ENCODE results near the gene CNN1.

The CNN1 gene

GRCh38 chr19:11506967-11507366, 31.7 kb upstream of the CNN1 start:
- no peaks in the 10 kb centered on the region for H3K27me3 ChIP-seq (ENCODE audit: insufficient read depth, low read length)
- H3K9ac ChIP-seq (ENCODE audit: low read length): peak overlapping the region; percentile 99
- H3K4me2 ChIP-seq (ENCODE audit: low read length): peak overlapping the region; percentile 88
- H3K9me2 ChIP-seq (ENCODE audit: low read depth, low read length): no peaks in the 10 kb centered on the region
- H3K9me3 ChIP-seq (ENCODE audit: low read length): no peaks in the 10 kb centered on the region
- peaks cover 28% of the 10 kb centered on the region for H3K4me1 ChIP-seq (ENCODE audit: insufficient read depth, low read length, severe bottlenecking)
- peak overlapping the region; percentile 88 for H3K27ac ChIP-seq (ENCODE audit: low read depth, low read length, poor library complexity, severe bottlenecking)
- no peaks in the 10 kb centered on the region for H3F3A ChIP-seq (ENCODE audit: insufficient read depth, low read length)
- no peaks in the 10 kb centered on the region for H3K79me2 ChIP-seq (ENCODE audit: insufficient read depth, low read length)
- H2AFZ ChIP-seq (ENCODE audit: low read length): no peak overlapping the region
- TF ChIP-seq, protein P1, sequence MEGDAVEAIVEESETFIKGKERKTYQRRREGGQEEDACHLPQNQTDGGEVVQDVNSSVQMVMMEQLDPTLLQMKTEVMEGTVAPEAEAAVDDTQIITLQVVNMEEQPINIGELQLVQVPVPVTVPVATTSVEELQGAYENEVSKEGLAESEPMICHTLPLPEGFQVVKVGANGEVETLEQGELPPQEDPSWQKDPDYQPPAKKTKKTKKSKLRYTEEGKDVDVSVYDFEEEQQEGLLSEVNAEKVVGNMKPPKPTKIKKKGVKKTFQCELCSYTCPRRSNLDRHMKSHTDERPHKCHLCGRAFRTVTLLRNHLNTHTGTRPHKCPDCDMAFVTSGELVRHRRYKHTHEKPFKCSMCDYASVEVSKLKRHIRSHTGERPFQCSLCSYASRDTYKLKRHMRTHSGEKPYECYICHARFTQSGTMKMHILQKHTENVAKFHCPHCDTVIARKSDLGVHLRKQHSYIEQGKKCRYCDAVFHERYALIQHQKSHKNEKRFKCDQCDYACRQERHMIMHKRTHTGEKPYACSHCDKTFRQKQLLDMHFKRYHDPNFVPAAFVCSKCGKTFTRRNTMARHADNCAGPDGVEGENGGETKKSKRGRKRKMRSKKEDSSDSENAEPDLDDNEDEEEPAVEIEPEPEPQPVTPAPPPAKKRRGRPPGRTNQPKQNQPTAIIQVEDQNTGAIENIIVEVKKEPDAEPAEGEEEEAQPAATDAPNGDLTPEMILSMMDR (IDR thresholded peaks at IDR 0.05; ENCODE audit: low read length): no peak
- no peak for TF ChIP-seq EZH2 (IDR thresholded peaks at IDR 0.05; ENCODE audit: borderline replicate concordance, low read length)
- peak overlapping the region; percentile 84 for H3K4me3 ChIP-seq (ENCODE audit: low read depth, low read length, poor library complexity, severe bottlenecking)
- no peaks in the 10 kb centered on the region for H4K20me1 ChIP-seq (ENCODE audit: insufficient read depth, low read length)
- peaks cover 7% of the 10 kb centered on the region for H3K36me3 ChIP-seq (ENCODE audit: insufficient read depth, low read length)

DNA sequence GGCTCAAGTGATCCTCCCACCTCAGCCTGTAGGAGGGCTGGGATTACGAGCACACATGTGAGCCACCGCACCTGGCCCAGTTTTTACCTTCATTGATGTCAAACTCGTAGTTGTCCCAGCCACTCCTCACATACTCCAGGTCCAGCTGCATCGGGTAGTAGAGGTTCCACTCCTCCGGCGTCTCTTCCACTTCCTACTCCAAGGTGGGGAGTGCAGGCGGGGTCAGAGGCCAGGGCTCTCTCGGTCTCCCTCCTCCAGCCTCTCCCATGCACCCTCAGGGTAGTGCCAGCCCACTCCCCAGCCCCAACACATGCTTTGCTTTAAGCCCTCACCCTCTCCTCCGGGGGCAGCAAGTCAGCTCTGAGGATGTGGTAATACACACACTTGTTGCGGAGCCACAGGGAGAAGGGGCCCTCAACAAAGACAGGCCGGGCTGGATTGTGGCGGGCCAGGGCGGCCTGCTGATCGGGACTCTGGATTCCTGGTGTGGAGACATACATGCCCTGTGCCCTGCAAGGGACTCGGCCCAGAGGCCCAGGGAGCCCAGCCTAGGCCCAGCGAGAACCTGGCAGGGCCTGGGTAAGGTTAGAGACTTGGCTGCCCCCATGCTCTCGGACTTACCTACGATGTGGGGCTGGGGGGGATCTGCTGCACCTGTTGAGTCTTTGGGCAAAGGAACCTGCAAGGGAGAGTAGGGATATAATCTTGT, 31.1 kb upstream of the CNN1 start:
- peak overlapping the region; percentile 99; the same call in 1 of the 2 replicates for H3K9ac ChIP-seq (ENCODE audit: low read length)

GRCh38 chr19:11510444-11510843, 28.2 kb upstream of the CNN1 start:
- H3K27ac ChIP-seq (ENCODE audit: low read depth, low read length, poor library complexity, severe bottlenecking): no peak overlapping the region
- no peaks in the 10 kb centered on the region for H3K9me2 ChIP-seq (ENCODE audit: low read depth, low read length)
- H4K20me1 ChIP-seq (ENCODE audit: insufficient read depth, low read length): no peaks in the 10 kb centered on the region
- H2AFZ ChIP-seq (ENCODE audit: low read length): no peak overlapping the region
- TF ChIP-seq, protein P1 (IDR thresholded peaks at IDR 0.05; ENCODE audit: low read length): no peak
- no peak for TF ChIP-seq EZH2 (IDR thresholded peaks at IDR 0.05; ENCODE audit: borderline replicate concordance, low read length)
- no peak overlapping the region for H3K4me2 ChIP-seq (ENCODE audit: low read length)
- H3K79me2 ChIP-seq (ENCODE audit: insufficient read depth, low read length): no peaks in the 10 kb centered on the region
- H3K4me1 ChIP-seq (ENCODE audit: insufficient read depth, low read length, severe bottlenecking): peaks cover 20% of the 10 kb centered on the region
- no peaks in the 10 kb centered on the region for H3F3A ChIP-seq (ENCODE audit: insufficient read depth, low read length)
- H3K9me3 ChIP-seq (ENCODE audit: low read length): no peaks in the 10 kb centered on the region
- H3K27me3 ChIP-seq (ENCODE audit: insufficient read depth, low read length): no peaks in the 10 kb centered on the region
- peaks cover 17% of the 10 kb centered on the region for H3K36me3 ChIP-seq (ENCODE audit: insufficient read depth, low read length)
- no peak overlapping the region for H3K4me3 ChIP-seq (ENCODE audit: low read depth, low read length, poor library complexity, severe bottlenecking)
- H3K9ac ChIP-seq (ENCODE audit: low read length): no peak overlapping the region

More for the DNA sequence above, 31.1 kb upstream of the CNN1 start:
- H4K20me1 ChIP-seq (ENCODE audit: insufficient read depth, low read length): no peaks in the 10 kb centered on the region
- peaks cover 13% of the 10 kb centered on the region for H3K36me3 ChIP-seq (ENCODE audit: insufficient read depth, low read length)
- H3K27me3 ChIP-seq (ENCODE audit: insufficient read depth, low read length): no peaks in the 10 kb centered on the region
- TF ChIP-seq, protein P1 (IDR thresholded peaks at IDR 0.05; ENCODE audit: low read length): no peak
- no peak for TF ChIP-seq EZH2 (IDR thresholded peaks at IDR 0.05; ENCODE audit: borderline replicate concordance, low read length)
- H3K9me3 ChIP-seq (ENCODE audit: low read length): no peaks in the 10 kb centered on the region
- no peaks in the 10 kb centered on the region for H3F3A ChIP-seq (ENCODE audit: insufficient read depth, low read length)
- peak overlapping the region; percentile 88 for H3K4me2 ChIP-seq (ENCODE audit: low read length)
- H3K4me1 ChIP-seq (ENCODE audit: insufficient read depth, low read length, severe bottlenecking): peaks cover 28% of the 10 kb centered on the region
- peak overlapping the region; percentile 88 for H3K27ac ChIP-seq (ENCODE audit: low read depth, low read length, poor library complexity, severe bottlenecking)
- H2AFZ ChIP-seq (ENCODE audit: low read length): no peak overlapping the region
- H3K4me3 ChIP-seq (ENCODE audit: low read depth, low read length, poor library complexity, severe bottlenecking): peak overlapping the region; percentile 84
- H3K79me2 ChIP-seq (ENCODE audit: insufficient read depth, low read length): no peaks in the 10 kb centered on the region
- H3K9me2 ChIP-seq (ENCODE audit: low read depth, low read length): no peaks in the 10 kb centered on the region

All from OCI-LY1 (cell line).